Spleen (tissue), 11 donors: ENCODE measurements around the gene PLAC8L1. TPM values are rescaled to one million over a fixed set of nuclear protein-coding genes. Genes with fewer than 3 reads are reported as not detected.
"Not testable (repeated sequence)": the region's sequence is repeated elsewhere in the genome, so short reads cannot be mapped to it uniquely, and the experiment has no call there.

Experiments
- DNase-seq: peaks from one replicate; pipeline ENCODE4 v3.0.0-alpha.2; 2020
- H3K27ac ChIP-seq, 8 donors: fragments of 200-600 bp; sonication (generic) in 7 of 8; 1 replicate in 4 of 8; 2 replicates in 4 of 8; pipeline versions ENCODE4 v1.5.0 to v1.8.0; 2016 to 2021; ENCODE audit warnings: inconsistent platforms in 4 of 8, mild to moderate bottlenecking in 4 of 8, moderate library complexity in 1 of 8
- H3K27me3 ChIP-seq, 7 donors: fragments of 200-600 bp; sonication (generic) in 6 of 7; replicated peaks in 1 of 7; 1 replicate in 4 of 7; 2 replicates in 3 of 7; pipeline versions ENCODE4 v1.5.0 to v1.8.0; 2016 to 2021; ENCODE audit warnings: inconsistent platforms in 3 of 7, mild to moderate bottlenecking in 1 of 7
- H3K36me3 ChIP-seq, 6 donors: fragments of 200-600 bp; sonication (generic) in 5 of 6; 1 replicate in 4 of 6; 2 replicates in 2 of 6; pipeline versions ENCODE4 v1.5.0 to v1.8.0; 2016 to 2021; ENCODE audit warnings: inconsistent platforms in 2 of 6
- H3K4me1 ChIP-seq, 6 donors: fragments of 200-600 bp; sonication (generic) in 5 of 6; 1 replicate in 3 of 6; 2 replicates in 3 of 6; pipeline versions ENCODE4 v1.5.0 to v1.8.0; 2016 to 2021; ENCODE audit warnings: inconsistent platforms in 3 of 6
- H3K4me3 ChIP-seq, 8 donors: fragments of 200-600 bp; sonication (generic) in 7 of 8; 1 replicate in 4 of 8; 2 replicates in 4 of 8; pipeline versions ENCODE4 v1.5.0 to v1.8.0; 2016 to 2021; ENCODE audit warnings: inconsistent platforms in 4 of 8, mild to moderate bottlenecking in 4 of 8, moderate library complexity in 2 of 8
- H3K9me3 ChIP-seq, 8 donors: fragments of 200-600 bp; sonication (generic) in 7 of 8; 1 replicate in 4 of 8; 2 replicates in 4 of 8; pipeline versions ENCODE4 v1.5.0 to v1.8.0; 2016 to 2021; ENCODE audit warnings: inconsistent platforms in 4 of 8
- POLR2A ChIP-seq, 3 donors: fragments of 450-650 bp; IDR thresholded peaks; one replicate each; pipeline ENCODE4 v1.5.1; 2017; ENCODE audit warnings: antibody characterized with exemption in 3 of 3, mild to moderate bottlenecking in 1 of 3
- POLR2AphosphoS5 ChIP-seq, 3 donors: sonication (generic); formaldehyde crosslinking; IDR thresholded peaks; one replicate each; pipeline ENCODE4 v1.5.1; 2017; ENCODE audit warnings: antibody characterized with exemption in 3 of 3
- WGBS, 5 donors: extraction: QIAGEN DNeasy Blood & Tissue Kit in 3 of 5; methylation state at CpG; one replicate each; pipeline versions ENCODE4 v1.1.5 to v1.1.7; 2013 to 2018; 5-methylcytosine and 5-hydroxymethylcytosine counted together
- intact Hi-C: fragments of 100-400 bp; cut with DNase I; formaldehyde crosslinking; loops from one replicate; pipeline ENCODE4 v1.15.0; 2023; ENCODE audit warnings: low total_unique reads
- polyA plus RNA-seq, 3 donors: library from polyadenylated mRNA; stranded (reverse); fragments of 200-250 nt; gene quantifications; one replicate each; pipeline ENCODE4 v1.2.1, GENCODE V29; 2013
- total RNA-seq, 7 donors: library from RNA; depleted of rRNA in 3 of 7; stranded (reverse); fragments of >200 nt in 3 of 7; fragmentation: NEBNext Ultra II Directional in 4 of 7; extraction: Animal tissue kit (Norgen Biotek cat#: 25700) in 4 of 7; gene quantifications; one replicate each; pipeline versions ENCODE4 v1.1.0 to v1.2.1, GENCODE V29; 2016 to 2021
- TF ChIP-seq, protein P1 (sequence below), 11 experiments: fragments of 200-600 bp in 7 of 11; fragments of 450-650 bp in 4 of 11; sonication (generic) in 4 of 11; IDR thresholded peaks in 8 of 11; conservative IDR thresholded peaks in 3 of 11; 1 replicate in 7 of 11; 2 replicates in 4 of 11; pipeline versions ENCODE4 v1.4.0 to v1.8.0; 2016 to 2021; ENCODE audit warnings: antibody characterized with exemption in 11 of 11, inconsistent platforms in 4 of 11, mild to moderate bottlenecking in 1 of 11
- donor health status: healthy with polysubstance abuse.
- donor health status: DM: no; HTN: no; CAD: no; lungs with moderate emphysema.
- donor health status: DM: no; HTN: no; CAD: no.
- donor health status: Bipolar disorder and iron deficiency.
- donor health status: healthy.
- donor health status: DM: no; HTN: no; CAD: no.
- donor health status: DM: yes; HTN: yes; CAD: no.

Gene PLAC8L1
- total and polyA plus RNA-seq, 10 donors: 0.29 to 1.3 (median 0.71) TPM; not detected in 6

DNA sequence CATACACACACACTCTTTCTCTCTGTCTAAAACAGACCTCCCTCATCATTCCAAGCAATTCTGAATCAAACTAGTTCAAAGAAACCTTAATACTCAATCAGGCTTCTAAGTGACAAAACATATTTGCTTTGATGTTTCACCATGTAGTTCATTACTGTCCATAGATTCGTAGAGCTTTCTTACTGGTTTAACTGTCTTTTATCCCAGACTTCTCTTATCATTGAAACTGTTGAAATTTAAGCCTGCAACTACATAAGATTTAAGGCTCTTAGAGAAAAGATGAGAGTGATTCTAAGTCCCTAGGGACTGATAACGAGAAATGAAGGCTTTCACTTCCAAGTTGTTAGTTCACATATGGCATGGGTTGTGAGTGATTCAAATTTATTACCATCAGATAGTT is 11.0 kb upstream of the PLAC8L1 start:
- intact Hi-C loops: no loop called here
- 71 to 89% (median 79%) methylated on average over 2 of the region's 2 CpGs for WGBS, 5 donors
- no peaks in the 10 kb centered on the region for H3K4me1 ChIP-seq
- TF ChIP-seq POLR2A (IDR thresholded peaks at IDR 0.05) (no peak), POLR2AphosphoS5 (IDR thresholded peaks at IDR 0.05) (no peak)
- TF ChIP-seq, protein P1, sequence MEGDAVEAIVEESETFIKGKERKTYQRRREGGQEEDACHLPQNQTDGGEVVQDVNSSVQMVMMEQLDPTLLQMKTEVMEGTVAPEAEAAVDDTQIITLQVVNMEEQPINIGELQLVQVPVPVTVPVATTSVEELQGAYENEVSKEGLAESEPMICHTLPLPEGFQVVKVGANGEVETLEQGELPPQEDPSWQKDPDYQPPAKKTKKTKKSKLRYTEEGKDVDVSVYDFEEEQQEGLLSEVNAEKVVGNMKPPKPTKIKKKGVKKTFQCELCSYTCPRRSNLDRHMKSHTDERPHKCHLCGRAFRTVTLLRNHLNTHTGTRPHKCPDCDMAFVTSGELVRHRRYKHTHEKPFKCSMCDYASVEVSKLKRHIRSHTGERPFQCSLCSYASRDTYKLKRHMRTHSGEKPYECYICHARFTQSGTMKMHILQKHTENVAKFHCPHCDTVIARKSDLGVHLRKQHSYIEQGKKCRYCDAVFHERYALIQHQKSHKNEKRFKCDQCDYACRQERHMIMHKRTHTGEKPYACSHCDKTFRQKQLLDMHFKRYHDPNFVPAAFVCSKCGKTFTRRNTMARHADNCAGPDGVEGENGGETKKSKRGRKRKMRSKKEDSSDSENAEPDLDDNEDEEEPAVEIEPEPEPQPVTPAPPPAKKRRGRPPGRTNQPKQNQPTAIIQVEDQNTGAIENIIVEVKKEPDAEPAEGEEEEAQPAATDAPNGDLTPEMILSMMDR (IDR thresholded peaks at IDR 0.05 in 8 of 11, conservative IDR thresholded peaks at IDR 0.05 in 3 of 11): no peak
- DNase-seq: no peak
- H3K4me3 ChIP-seq: no peak overlapping the region
- H3K27ac ChIP-seq: no peak overlapping the region
- H3K9me3 ChIP-seq: no peaks in the 10 kb centered on the region
- no peaks in the 10 kb centered on the region for H3K27me3 ChIP-seq
- H3K36me3 ChIP-seq: peaks cover 2 to 100% (median 62%) of the 10 kb centered on the region in 6 donors

DNA sequence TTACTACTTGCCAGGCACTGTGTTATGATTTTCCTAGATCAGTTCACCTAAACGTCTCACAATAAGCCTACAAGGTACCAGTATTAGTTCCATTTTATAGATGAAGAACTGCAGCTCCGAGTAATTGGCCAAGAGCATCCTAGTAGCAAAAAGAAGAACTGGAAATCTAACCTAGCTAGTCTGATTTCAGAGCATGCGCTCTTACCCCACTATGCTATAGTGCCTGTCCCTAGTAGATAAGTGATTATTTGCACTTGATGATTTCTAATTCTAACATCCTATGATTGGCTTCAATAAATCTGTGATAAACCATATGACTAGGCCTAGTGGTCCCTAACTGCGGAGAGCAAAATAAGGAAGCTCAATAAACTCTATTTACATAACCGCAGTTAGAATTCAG is 7.1 kb upstream of the PLAC8L1 start:
- intact Hi-C loops: no loop called here
- Histone ChIP-seq H3K27me3 (no peaks in the 10 kb centered on the region), H3K4me3 (no peak overlapping the region), H3K9me3 (no peaks in the 10 kb centered on the region), H3K27ac (no peak overlapping the region), H3K4me1 (no peaks in the 10 kb centered on the region), H3K36me3 (peaks cover 0 to 66% (median 27%) of the 10 kb centered on the region in 6 donors)
- no peak for DNase-seq
- 75 to 92% (median 83%) methylated on average over 5 of the region's 5 CpGs for WGBS, 5 donors
- TF ChIP-seq POLR2A (IDR thresholded peaks at IDR 0.05): no peak
- TF ChIP-seq POLR2AphosphoS5 (IDR thresholded peaks at IDR 0.05): no peak
- TF ChIP-seq, protein P1 (IDR thresholded peaks at IDR 0.05 in 8 of 11, conservative IDR thresholded peaks at IDR 0.05 in 3 of 11): no peak

GRCh38 chr5:146111409-146111808 is 6.0 kb upstream of the PLAC8L1 start:
- intact Hi-C loops: no loop called here
- H3K27me3 ChIP-seq: no peaks in the 10 kb centered on the region
- H3K27ac ChIP-seq: no peak overlapping the region
- H3K4me1 ChIP-seq: no peaks in the 10 kb centered on the region
- peaks cover 0 to 55% (median 18%) of the 10 kb centered on the region in 6 donors for H3K36me3 ChIP-seq
- H3K4me3 ChIP-seq: no peak overlapping the region
- no peak for TF ChIP-seq POLR2A (IDR thresholded peaks at IDR 0.05)
- no peak for TF ChIP-seq POLR2AphosphoS5 (IDR thresholded peaks at IDR 0.05)
- TF ChIP-seq, protein P1 (IDR thresholded peaks at IDR 0.05 in 8 of 11, conservative IDR thresholded peaks at IDR 0.05 in 3 of 11): no peak
- no peaks in the 10 kb centered on the region for H3K9me3 ChIP-seq
- WGBS, 5 donors: 46 to 53% (median 51%) methylated on average over 1 of the region's 1 CpG
- DNase-seq: no peak

DNA sequence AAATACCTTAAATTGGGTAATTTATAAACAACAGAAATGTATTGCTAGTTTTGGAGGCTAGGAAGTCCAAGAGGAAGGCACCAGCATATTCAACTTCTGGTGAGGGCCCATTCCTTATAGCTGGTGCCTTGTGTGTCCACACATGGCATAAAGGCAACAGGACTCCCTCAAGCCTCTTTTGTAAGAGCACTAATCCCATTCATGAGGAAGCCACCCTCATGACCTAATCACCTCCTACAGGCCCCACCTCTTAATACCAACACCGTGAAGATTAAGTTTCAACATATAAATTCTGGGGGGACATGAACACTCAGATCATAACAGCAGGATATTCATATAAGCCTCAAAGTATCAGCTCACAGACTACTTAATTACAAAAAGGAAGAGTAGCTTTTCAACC is 4.0 kb upstream of the PLAC8L1 start:
- no peak for DNase-seq
- Histone ChIP-seq H3K4me1 (no peaks in the 10 kb centered on the region), H3K36me3 (peaks cover 0 to 39% (median 16%) of the 10 kb centered on the region in 6 donors), H3K9me3 (no peaks in the 10 kb centered on the region), H3K27me3 (no peaks in the 10 kb centered on the region), H3K27ac (no peak overlapping the region), H3K4me3 (no peak overlapping the region)
- intact Hi-C loops: no loop called here
- TF ChIP-seq POLR2A (IDR thresholded peaks at IDR 0.05): no peak
- no peak for TF ChIP-seq POLR2AphosphoS5 (IDR thresholded peaks at IDR 0.05)
- TF ChIP-seq, protein P1 (IDR thresholded peaks at IDR 0.05 in 8 of 11, conservative IDR thresholded peaks at IDR 0.05 in 3 of 11): no peak
- WGBS, 5 donors: 50 to 86% (median 63%) methylated on average over 1 of the region's 1 CpG

- H3K27me3 ChIP-seq, H3K9me3 ChIP-seq, DNase-seq, H3K27ac ChIP-seq, H3K4me1 ChIP-seq, H3K4me3 ChIP-seq, intact Hi-C loops: not testable (repeated sequence)
- 88 to 96% (median 93%) methylated on average over 2 of the region's 2 CpGs for WGBS, 5 donors
- H3K36me3 ChIP-seq: peaks cover 0 to 38% (median 13%) of the 10 kb centered on the region in 6 donors
Observed at GRCh38 chr5:146108870-146109269, 3.5 kb upstream of the PLAC8L1 start.
